Activated naive CD8-positive, alpha-beta T cell treated with anti-CD3 and anti-CD28 coated beads, Interleukin-2, amount 50 U/mL, for 24 hours (primary cell): ENCODE data around the gene SPTLC1.

ENCODE experiments used
- ATAC-seq: fragments of 150-1000 bp; cut with Tn5 transposase; one replicate; pipeline ENCODE4 v1.10.0; 2021
- DNase-seq: peaks from one replicate; pipeline ENCODE4 v3.0.0; 2021
- H3K27ac Mint-ChIP-seq: one replicate; pipeline ENCODE4 v1.8.0; 2021; ENCODE audit warnings: mild to moderate bottlenecking, mixed read lengths
- H3K27me3 Mint-ChIP-seq: one replicate; pipeline ENCODE4 v1.8.0; 2021; ENCODE audit warnings: mixed read lengths
- H3K36me3 Mint-ChIP-seq: one replicate; pipeline ENCODE4 v1.8.0; 2021; ENCODE audit warnings: low read depth, mixed read lengths
- H3K4me1 Mint-ChIP-seq: one replicate; pipeline ENCODE4 v1.8.0; 2021; ENCODE audit warnings: mixed read lengths
- H3K4me3 Mint-ChIP-seq: one replicate; pipeline ENCODE4 v1.8.0; 2021; ENCODE audit warnings: mild to moderate bottlenecking, moderate library complexity, mixed read lengths
- H3K9me3 Mint-ChIP-seq: one replicate; pipeline ENCODE4 v1.8.0; 2021; ENCODE audit warnings: mixed read lengths

Gene SPTLC1

GRCh38 chr9:92071634-92072033, 43.6 kb downstream of the SPTLC1 start:
- Mint-ChIP-seq H3K4me1 (no peaks in the 10 kb centered on the region), H3K27ac (no peak overlapping the region), H3K4me3 (no peak overlapping the region), H3K9me3 (no peaks in the 10 kb centered on the region), H3K36me3 (peaks cover 15% of the 10 kb centered on the region), H3K27me3 (no peaks in the 10 kb centered on the region)
- ATAC-seq (no peak), DNase-seq (no peak)

- Mint-ChIP-seq H3K27ac (no peak overlapping the region), H3K27me3 (no peaks in the 10 kb centered on the region), H3K4me1 (no peaks in the 10 kb centered on the region), H3K36me3 (peaks cover 61% of the 10 kb centered on the region), H3K4me3 (no peak overlapping the region), H3K9me3 (peaks cover 25% of the 10 kb centered on the region)
- no peak for DNase-seq
- no peak for ATAC-seq
Measured at GRCh38 chr9:92066168-92066567, 49.0 kb downstream of the SPTLC1 start.

- Mint-ChIP-seq H3K4me1 (no peaks in the 10 kb centered on the region), H3K27ac (no peak overlapping the region), H3K4me3 (no peak overlapping the region), H3K36me3 (peaks cover 71% of the 10 kb centered on the region), H3K9me3 (peaks cover 33% of the 10 kb centered on the region), H3K27me3 (no peaks in the 10 kb centered on the region)
- no peak for DNase-seq
- no peak for ATAC-seq
Measured at GRCh38 chr9:92064711-92065110, 50.5 kb downstream of the SPTLC1 start.

- peaks cover 31% of the 10 kb centered on the region for H3K9me3 Mint-ChIP-seq
- no peaks in the 10 kb centered on the region for H3K4me1 Mint-ChIP-seq
- H3K27ac Mint-ChIP-seq: no peak overlapping the region
- ATAC-seq (no peak), DNase-seq (no peak)
- no peaks in the 10 kb centered on the region for H3K27me3 Mint-ChIP-seq
- peaks cover 78% of the 10 kb centered on the region for H3K36me3 Mint-ChIP-seq
- no peak overlapping the region for H3K4me3 Mint-ChIP-seq
Measured at GRCh38 chr9:92061184-92061583, 54.0 kb downstream of the SPTLC1 start.

GRCh38 chr9:92059661-92060060, 55.6 kb downstream of the SPTLC1 start:
- H3K36me3 Mint-ChIP-seq: peaks cover 72% of the 10 kb centered on the region
- ATAC-seq: no peak
- DNase-seq: no peak
- H3K9me3 Mint-ChIP-seq: peaks cover 29% of the 10 kb centered on the region
- H3K4me3 Mint-ChIP-seq: no peak overlapping the region
- no peak overlapping the region for H3K27ac Mint-ChIP-seq
- no peaks in the 10 kb centered on the region for H3K4me1 Mint-ChIP-seq
- no peaks in the 10 kb centered on the region for H3K27me3 Mint-ChIP-seq

- no peak overlapping the region for H3K4me3 Mint-ChIP-seq
- peaks cover 70% of the 10 kb centered on the region for H3K36me3 Mint-ChIP-seq
Measured at GRCh38 chr9:92058723-92059444, 56.3 kb downstream of the SPTLC1 start.

GRCh38 chr9:92058026-92058425, 57.2 kb downstream of the SPTLC1 start:
- ATAC-seq (no peak), DNase-seq (no peak)
- Mint-ChIP-seq H3K27ac (no peak overlapping the region), H3K4me1 (no peaks in the 10 kb centered on the region), H3K27me3 (no peaks in the 10 kb centered on the region), H3K4me3 (no peak overlapping the region), H3K9me3 (peaks cover 23% of the 10 kb centered on the region), H3K36me3 (peaks cover 70% of the 10 kb centered on the region)

More at GRCh38 chr9:92058723-92059444, 56.3 kb downstream of the SPTLC1 start:
- no peaks in the 10 kb centered on the region for H3K4me1 Mint-ChIP-seq
- H3K9me3 Mint-ChIP-seq: peaks cover 29% of the 10 kb centered on the region
- no peak for DNase-seq
- no peak for ATAC-seq
- H3K27me3 Mint-ChIP-seq: no peaks in the 10 kb centered on the region
- no peak overlapping the region for H3K27ac Mint-ChIP-seq

- Mint-ChIP-seq H3K4me1 (no peaks in the 10 kb centered on the region), H3K27me3 (no peaks in the 10 kb centered on the region), H3K27ac (no peak overlapping the region), H3K4me3 (no peak overlapping the region), H3K9me3 (peaks cover 15% of the 10 kb centered on the region), H3K36me3 (peaks cover 67% of the 10 kb centered on the region)
- no peak for DNase-seq
- ATAC-seq: no peak
Measured at GRCh38 chr9:92057226-92057625, 58.0 kb downstream of the SPTLC1 start.

- no peak for ATAC-seq
- H3K4me3 Mint-ChIP-seq: no peak overlapping the region
Measured at GRCh38 chr9:92055624-92056023, 59.6 kb downstream of the SPTLC1 start.

GRCh38 chr9:92048924-92049625, 66.1 kb downstream of the SPTLC1 start:
- ATAC-seq (no peak), DNase-seq (no peak)
- H3K36me3 Mint-ChIP-seq: peaks cover 65% of the 10 kb centered on the region
- H3K4me3 Mint-ChIP-seq: no peak overlapping the region
- H3K27me3 Mint-ChIP-seq: no peaks in the 10 kb centered on the region
- no peaks in the 10 kb centered on the region for H3K4me1 Mint-ChIP-seq
- H3K9me3 Mint-ChIP-seq: peaks cover 10% of the 10 kb centered on the region
- no peak overlapping the region for H3K27ac Mint-ChIP-seq

More at GRCh38 chr9:92055624-92056023, 59.6 kb downstream of the SPTLC1 start:
- Mint-ChIP-seq H3K36me3 (peaks cover 63% of the 10 kb centered on the region), H3K27me3 (no peaks in the 10 kb centered on the region), H3K4me1 (no peaks in the 10 kb centered on the region), H3K27ac (no peak overlapping the region), H3K9me3 (peaks cover 3% of the 10 kb centered on the region)
- no peak for DNase-seq

GRCh38 chr9:92047500-92047899, 67.7 kb downstream of the SPTLC1 start:
- Mint-ChIP-seq H3K36me3 (peaks cover 67% of the 10 kb centered on the region), H3K27ac (no peak overlapping the region), H3K4me3 (no peak overlapping the region), H3K9me3 (peaks cover 26% of the 10 kb centered on the region), H3K27me3 (no peaks in the 10 kb centered on the region), H3K4me1 (no peaks in the 10 kb centered on the region)
- DNase-seq (no peak), ATAC-seq (no peak)

- H3K4me3 Mint-ChIP-seq: no peak overlapping the region
- H3K9me3 Mint-ChIP-seq: peaks cover 34% of the 10 kb centered on the region
- H3K27me3 Mint-ChIP-seq: no peaks in the 10 kb centered on the region
- ATAC-seq: no peak
- H3K27ac Mint-ChIP-seq: no peak overlapping the region
- no peak for DNase-seq
- H3K4me1 Mint-ChIP-seq: no peaks in the 10 kb centered on the region
- H3K36me3 Mint-ChIP-seq: peaks cover 69% of the 10 kb centered on the region
Measured at GRCh38 chr9:92046676-92047075, 68.5 kb downstream of the SPTLC1 start.

- no peak overlapping the region for H3K27ac Mint-ChIP-seq
- ATAC-seq (no peak), DNase-seq (no peak)
- H3K4me3 Mint-ChIP-seq: no peak overlapping the region
- no peaks in the 10 kb centered on the region for H3K27me3 Mint-ChIP-seq
- no peaks in the 10 kb centered on the region for H3K4me1 Mint-ChIP-seq
- H3K9me3 Mint-ChIP-seq: peaks cover 35% of the 10 kb centered on the region
- peaks cover 68% of the 10 kb centered on the region for H3K36me3 Mint-ChIP-seq
Measured at GRCh38 chr9:92044936-92045335, 70.3 kb downstream of the SPTLC1 start.

GRCh38 chr9:92043002-92043401, 72.2 kb downstream of the SPTLC1 start:
- peaks cover 35% of the 10 kb centered on the region for H3K9me3 Mint-ChIP-seq
- H3K27ac Mint-ChIP-seq: no peak overlapping the region
- no peak for DNase-seq
- no peaks in the 10 kb centered on the region for H3K4me1 Mint-ChIP-seq
- no peak overlapping the region for H3K4me3 Mint-ChIP-seq
- no peaks in the 10 kb centered on the region for H3K27me3 Mint-ChIP-seq
- H3K36me3 Mint-ChIP-seq: peaks cover 75% of the 10 kb centered on the region
- no peak for ATAC-seq

GRCh38 chr9:92042260-92042659, 73.0 kb downstream of the SPTLC1 start:
- no peaks in the 10 kb centered on the region for H3K4me1 Mint-ChIP-seq
- peaks cover 73% of the 10 kb centered on the region for H3K36me3 Mint-ChIP-seq
- peaks cover 35% of the 10 kb centered on the region for H3K9me3 Mint-ChIP-seq
- no peaks in the 10 kb centered on the region for H3K27me3 Mint-ChIP-seq
- DNase-seq (no peak), ATAC-seq (no peak)
- H3K4me3 Mint-ChIP-seq: no peak overlapping the region
- H3K27ac Mint-ChIP-seq: no peak overlapping the region
